Lower leg skin (tissue), 4 donors: ENCODE results near the gene ZNF433. TPM values are rescaled to one million over a fixed set of nuclear protein-coding genes. Genes with fewer than 3 reads are reported as not detected.

Experiments used
- DNase-seq, 2 donors: peaks; one replicate each; pipeline ENCODE4 v3.0.0-alpha.2; 2019; ENCODE audit warnings: low spot score in 2 of 2
- H3K4me3 ChIP-seq: fragments of 200-600 bp; sonication (generic); 2 replicates; pipeline ENCODE4 v1.5.1; 2017; ENCODE audit warnings: mild to moderate bottlenecking, low read depth; ENCODE audit not compliant: poor library complexity, severe bottlenecking
- POLR2A ChIP-seq, 2 donors: fragments of 450-650 bp; IDR thresholded peaks; one replicate each; pipeline ENCODE4 v1.6.1; 2016 to 2017; ENCODE audit warnings: antibody characterized with exemption in 2 of 2, mild to moderate bottlenecking in 1 of 2, moderate library complexity in 1 of 2
- WGBS, 2 donors: methylation state at CpG; one replicate each; pipeline ENCODE4 v1.1.5; 2018; 5-methylcytosine and 5-hydroxymethylcytosine counted together
- intact Hi-C: fragments of 100-400 bp; cut with DNase I; formaldehyde crosslinking; loops from one replicate; pipeline ENCODE4 v1.15.0; 2023; ENCODE audit warnings: low total_unique reads
- total RNA-seq, 4 donors: library from RNA; depleted of rRNA; stranded (reverse); fragments of >200 nt; gene quantifications; one replicate each; pipeline ENCODE4 v1.1.0, GENCODE V29; 2016
- TF ChIP-seq, protein P1 (sequence below), 3 donors: fragments of 450-650 bp; IDR thresholded peaks; one replicate each; pipeline ENCODE4 v1.5.1; 2016; ENCODE audit warnings: antibody characterized with exemption in 3 of 3, mild to moderate bottlenecking in 3 of 3, moderate library complexity in 2 of 3

The ZNF433 gene
- total RNA-seq, 4 donors from 2014 or later = 8.8 to 13.9 (median 10.1) TPM

GRCh38 chr19:11982526-11982925 is 53.0 kb downstream of the ZNF433 start:
- DNase-seq = no peak
- WGBS, 2 donors = 81 to 83% methylated on average over 4 of the region's 4 CpGs
- intact Hi-C loops = no loop called here
- no peak overlapping the region for H3K4me3 ChIP-seq
- no peak for TF ChIP-seq POLR2A (IDR thresholded peaks at IDR 0.05)
- TF ChIP-seq, protein P1, sequence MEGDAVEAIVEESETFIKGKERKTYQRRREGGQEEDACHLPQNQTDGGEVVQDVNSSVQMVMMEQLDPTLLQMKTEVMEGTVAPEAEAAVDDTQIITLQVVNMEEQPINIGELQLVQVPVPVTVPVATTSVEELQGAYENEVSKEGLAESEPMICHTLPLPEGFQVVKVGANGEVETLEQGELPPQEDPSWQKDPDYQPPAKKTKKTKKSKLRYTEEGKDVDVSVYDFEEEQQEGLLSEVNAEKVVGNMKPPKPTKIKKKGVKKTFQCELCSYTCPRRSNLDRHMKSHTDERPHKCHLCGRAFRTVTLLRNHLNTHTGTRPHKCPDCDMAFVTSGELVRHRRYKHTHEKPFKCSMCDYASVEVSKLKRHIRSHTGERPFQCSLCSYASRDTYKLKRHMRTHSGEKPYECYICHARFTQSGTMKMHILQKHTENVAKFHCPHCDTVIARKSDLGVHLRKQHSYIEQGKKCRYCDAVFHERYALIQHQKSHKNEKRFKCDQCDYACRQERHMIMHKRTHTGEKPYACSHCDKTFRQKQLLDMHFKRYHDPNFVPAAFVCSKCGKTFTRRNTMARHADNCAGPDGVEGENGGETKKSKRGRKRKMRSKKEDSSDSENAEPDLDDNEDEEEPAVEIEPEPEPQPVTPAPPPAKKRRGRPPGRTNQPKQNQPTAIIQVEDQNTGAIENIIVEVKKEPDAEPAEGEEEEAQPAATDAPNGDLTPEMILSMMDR (IDR thresholded peaks at IDR 0.05) = no peak

DNA sequence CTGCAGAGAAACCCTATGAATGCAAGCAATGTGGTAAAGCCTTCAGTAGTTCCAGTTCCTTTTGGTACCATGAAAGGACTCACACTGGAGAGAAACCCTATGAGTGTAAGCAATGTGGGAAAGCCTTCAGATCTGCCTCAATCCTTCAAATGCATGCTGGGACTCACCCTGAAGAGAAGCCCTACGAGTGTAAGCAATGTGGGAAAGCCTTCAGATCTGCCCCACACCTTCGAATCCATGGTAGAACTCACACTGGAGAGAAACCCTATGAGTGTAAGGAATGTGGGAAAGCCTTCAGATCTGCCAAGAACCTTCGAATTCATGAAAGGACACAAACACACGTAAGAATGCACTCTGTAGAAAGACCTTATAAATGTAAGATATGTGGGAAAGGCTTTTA is 56.0 kb downstream of the ZNF433 start:
- TF ChIP-seq, protein P1 (IDR thresholded peaks at IDR 0.05) = no peak
- no peak for TF ChIP-seq POLR2A (IDR thresholded peaks at IDR 0.05)
- WGBS, 2 donors = 89% methylated on average over 4 of the region's 4 CpGs
- intact Hi-C loops = no loop called here
- no peak overlapping the region for H3K4me3 ChIP-seq
- DNase-seq = no peak

DNA sequence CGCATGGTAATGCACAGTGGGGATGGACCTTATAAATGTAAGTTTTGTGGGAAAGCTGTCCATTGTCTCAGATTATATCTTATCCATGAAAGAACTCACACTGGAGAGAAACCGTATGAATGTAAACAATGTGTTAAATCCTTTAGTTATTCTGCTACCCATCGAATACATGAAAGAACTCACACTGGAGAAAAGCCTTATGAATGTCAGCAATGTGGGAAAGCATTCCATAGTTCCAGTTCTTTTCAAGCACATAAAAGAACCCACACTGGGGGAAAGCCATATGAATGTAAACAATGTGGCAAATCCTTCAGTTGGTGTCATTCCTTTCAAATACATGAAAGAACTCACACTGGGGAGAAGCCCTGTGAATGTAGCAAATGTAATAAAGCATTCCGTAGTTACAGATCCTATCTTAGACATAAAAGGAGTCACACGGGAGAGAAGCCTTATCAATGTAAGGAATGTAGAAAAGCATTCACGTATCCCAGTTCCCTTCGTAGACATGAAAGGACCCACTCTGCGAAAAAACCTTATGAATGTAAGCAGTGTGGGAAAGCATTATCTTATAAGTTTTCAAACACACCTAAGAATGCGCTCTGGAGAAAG is 56.9 kb downstream of the ZNF433 start:
- intact Hi-C loops = no loop called here
- no peak for DNase-seq
- H3K4me3 ChIP-seq = no peak overlapping the region
- TF ChIP-seq POLR2A (IDR thresholded peaks at IDR 0.05) = no peak
- WGBS, 2 donors = 94 to 96% methylated on average over 9 of the region's 9 CpGs

DNA sequence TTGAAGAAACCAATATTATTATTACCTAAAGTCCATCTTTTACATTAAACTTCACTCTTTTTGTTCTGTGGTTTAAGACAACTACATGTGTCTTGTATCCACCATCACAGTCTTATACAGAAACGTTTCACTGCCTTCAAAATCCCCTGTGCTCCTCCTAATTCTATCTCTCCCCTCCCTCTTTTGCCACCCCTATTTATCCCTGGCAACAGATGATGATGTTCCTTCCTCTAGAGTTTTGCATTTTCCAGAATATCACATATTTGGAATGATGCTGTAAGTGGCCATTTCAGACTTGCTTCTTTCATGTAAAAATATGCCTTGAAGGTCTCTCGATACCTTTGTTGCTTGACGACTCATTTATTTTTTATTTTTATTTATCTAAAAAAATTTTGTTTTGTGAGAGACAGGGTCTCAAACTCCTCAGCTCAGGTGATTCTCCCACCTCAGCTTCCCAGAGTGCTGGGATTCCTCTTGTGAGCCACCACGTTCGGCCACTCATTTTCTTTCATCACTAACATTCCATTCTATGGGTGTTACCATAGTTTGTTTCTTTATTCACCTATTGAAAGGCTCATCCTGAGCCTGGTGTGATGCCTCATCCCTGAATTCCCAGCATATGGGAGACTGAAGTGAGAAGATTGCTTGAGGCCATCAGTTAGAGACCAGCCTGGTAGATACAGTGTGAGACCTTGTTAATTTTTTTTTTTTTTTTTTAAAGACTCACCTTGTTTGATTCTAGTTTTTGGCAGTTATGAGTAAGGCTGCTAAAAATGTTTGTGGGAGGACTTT is 62.3 kb downstream of the ZNF433 start:
- H3K4me3 ChIP-seq = no peak overlapping the region
- DNase-seq = no peak
- 79 to 86% methylated on average over 5 of the region's 5 CpGs for WGBS, 2 donors
- TF ChIP-seq, protein P1 (IDR thresholded peaks at IDR 0.05) = no peak
- TF ChIP-seq POLR2A (IDR thresholded peaks at IDR 0.05) = no peak
- intact Hi-C loops = no loop called here

- H3K4me3 ChIP-seq = no peak overlapping the region
- WGBS, 2 donors = 84 to 86% methylated on average over 2 of the region's 2 CpGs
- no peak for DNase-seq
- no peak for TF ChIP-seq POLR2A (IDR thresholded peaks at IDR 0.05)
- TF ChIP-seq, protein P1 (IDR thresholded peaks at IDR 0.05) = no peak
- intact Hi-C loops = no loop called here
Measured at GRCh38 chr19:11971041-11971440, 64.4 kb downstream of the ZNF433 start.

DNA sequence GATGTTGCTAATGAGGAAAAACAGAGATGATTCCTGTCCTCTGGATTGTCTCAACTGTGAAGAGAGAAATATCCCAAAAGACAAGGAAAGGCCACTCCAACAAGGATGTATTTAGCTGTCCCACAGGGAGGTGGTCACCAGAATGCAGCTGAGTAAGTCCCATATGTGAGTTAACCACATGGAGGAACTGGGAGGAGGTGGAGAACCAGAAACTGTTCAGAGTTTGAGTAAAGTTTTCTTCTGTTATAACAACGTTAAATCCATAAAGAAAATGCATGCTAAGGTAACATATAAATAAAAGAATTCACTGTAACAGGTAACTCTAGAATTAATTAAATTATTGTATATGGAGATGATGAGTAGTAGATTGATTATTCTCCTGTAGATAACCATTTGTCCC is 65.3 kb downstream of the ZNF433 start:
- intact Hi-C loops = no loop called here
- no peak for TF ChIP-seq POLR2A (IDR thresholded peaks at IDR 0.05)
- TF ChIP-seq, protein P1 (IDR thresholded peaks at IDR 0.05) = no peak
- DNase-seq = no peak
- H3K4me3 ChIP-seq = no peak overlapping the region
- 83 to 86% methylated on average over 1 of the region's 1 CpG for WGBS, 2 donors
